Lower leg skin (tissue), 4 donors: ENCODE measurements around the gene OST4. TPM values are rescaled to one million over a fixed set of nuclear protein-coding genes. Genes with fewer than 3 reads are reported as not detected.

Experiments
- DNase-seq, 2 donors: peaks; one replicate each; pipeline ENCODE4 v3.0.0-alpha.2; 2019; ENCODE audit warnings: low spot score in 2 of 2
- H3K4me3 ChIP-seq: fragments of 200-600 bp; sonication (generic); 2 replicates; pipeline ENCODE4 v1.5.1; 2017; ENCODE audit warnings: mild to moderate bottlenecking, low read depth; ENCODE audit not compliant: poor library complexity, severe bottlenecking
- CTCF ChIP-seq, 3 donors: fragments of 450-650 bp; IDR thresholded peaks; one replicate each; pipeline ENCODE4 v1.5.1; 2016; ENCODE audit warnings: antibody characterized with exemption in 3 of 3, mild to moderate bottlenecking in 3 of 3, moderate library complexity in 2 of 3
- POLR2A ChIP-seq, 2 donors: fragments of 450-650 bp; IDR thresholded peaks; one replicate each; pipeline ENCODE4 v1.6.1; 2016 to 2017; ENCODE audit warnings: antibody characterized with exemption in 2 of 2, mild to moderate bottlenecking in 1 of 2, moderate library complexity in 1 of 2
- WGBS, 2 donors: methylation state at CpG; one replicate each; pipeline ENCODE4 v1.1.5; 2018; 5-methylcytosine and 5-hydroxymethylcytosine counted together
- intact Hi-C: fragments of 100-400 bp; cut with DNase I; formaldehyde crosslinking; loops from one replicate; pipeline ENCODE4 v1.15.0; 2023; ENCODE audit warnings: low total_unique reads
- total RNA-seq, 4 donors: library from RNA; depleted of rRNA; stranded (reverse); fragments of >200 nt; gene quantifications; one replicate each; pipeline ENCODE4 v1.1.0, GENCODE V29; 2016

Gene OST4
- total RNA-seq, 4 donors from 2014 or later, result 144 to 236 (median 195) TPM

- DNase-seq, result no peak
- intact Hi-C loops, result no loop called here
- WGBS, 2 donors, result 52 to 64% methylated on average over 10 of the region's 10 CpGs
- no peak overlapping the region for H3K4me3 ChIP-seq
- TF ChIP-seq POLR2A (IDR thresholded peaks at IDR 0.05) (no peak), CTCF (IDR thresholded peaks at IDR 0.05) (no peak)
Observed at GRCh38 chr2:27085062-27085672, 13.7 kb upstream of the OST4 start.

GRCh38 chr2:27084297-27085061 is 13.0 kb upstream of the OST4 start:
- no peak for TF ChIP-seq POLR2A (IDR thresholded peaks at IDR 0.05)
- no peak for TF ChIP-seq CTCF (IDR thresholded peaks at IDR 0.05)
- intact Hi-C loops, result no loop called here
- H3K4me3 ChIP-seq, result no peak overlapping the region
- 75 to 91% methylated on average over 6 of the region's 6 CpGs for WGBS, 2 donors
- no peak for DNase-seq

GRCh38 chr2:27083410-27084296 is 12.2 kb upstream of the OST4 start:
- intact Hi-C loops, result no loop called here
- 73 to 76% methylated on average over 16 to 17 of the region's 20 CpGs for WGBS, 2 donors
- no peak for TF ChIP-seq CTCF (IDR thresholded peaks at IDR 0.05)
- no peak for TF ChIP-seq POLR2A (IDR thresholded peaks at IDR 0.05)

GRCh38 chr2:27082773-27083409 is 11.4 kb upstream of the OST4 start:
- no peak for TF ChIP-seq POLR2A (IDR thresholded peaks at IDR 0.05)
- 87 to 90% methylated on average over 25 to 26 of the region's 27 CpGs for WGBS, 2 donors
- H3K4me3 ChIP-seq, result no peak overlapping the region
- DNase-seq, result no peak
- intact Hi-C loops, result no loop called here

More at GRCh38 chr2:27083410-27084296, 12.2 kb upstream of the OST4 start:
- DNase-seq, result no peak
- H3K4me3 ChIP-seq, result no peak overlapping the region

GRCh38 chr2:27081984-27082772 is 10.7 kb upstream of the OST4 start:
- no peak for TF ChIP-seq POLR2A (IDR thresholded peaks at IDR 0.05)
- TF ChIP-seq CTCF (IDR thresholded peaks at IDR 0.05), result no peak
- DNase-seq, result no peak
- intact Hi-C loops, result no loop called here
- no peak overlapping the region for H3K4me3 ChIP-seq
- WGBS, 2 donors, result 82 to 87% methylated on average over 33 to 38 of the region's 38 CpGs
